GM20431 (cell line): ENCODE data around the gene SH3BP1.
"Not testable (repeated sequence)": the region's sequence is repeated elsewhere in the genome, so short reads cannot be mapped to it uniquely, and the experiment has no call there.

ENCODE experiments used
- in situ Hi-C: fragments of 300-500 bp; cut with MseI, MboI; formaldehyde crosslinking; loops from one replicate; pipeline ENCODE4 v1.15.0; 2020; ENCODE audit warnings: low sequenced_read_pairs; ENCODE audit not compliant: unreplicated experiment

The SH3BP1 gene, protein sequence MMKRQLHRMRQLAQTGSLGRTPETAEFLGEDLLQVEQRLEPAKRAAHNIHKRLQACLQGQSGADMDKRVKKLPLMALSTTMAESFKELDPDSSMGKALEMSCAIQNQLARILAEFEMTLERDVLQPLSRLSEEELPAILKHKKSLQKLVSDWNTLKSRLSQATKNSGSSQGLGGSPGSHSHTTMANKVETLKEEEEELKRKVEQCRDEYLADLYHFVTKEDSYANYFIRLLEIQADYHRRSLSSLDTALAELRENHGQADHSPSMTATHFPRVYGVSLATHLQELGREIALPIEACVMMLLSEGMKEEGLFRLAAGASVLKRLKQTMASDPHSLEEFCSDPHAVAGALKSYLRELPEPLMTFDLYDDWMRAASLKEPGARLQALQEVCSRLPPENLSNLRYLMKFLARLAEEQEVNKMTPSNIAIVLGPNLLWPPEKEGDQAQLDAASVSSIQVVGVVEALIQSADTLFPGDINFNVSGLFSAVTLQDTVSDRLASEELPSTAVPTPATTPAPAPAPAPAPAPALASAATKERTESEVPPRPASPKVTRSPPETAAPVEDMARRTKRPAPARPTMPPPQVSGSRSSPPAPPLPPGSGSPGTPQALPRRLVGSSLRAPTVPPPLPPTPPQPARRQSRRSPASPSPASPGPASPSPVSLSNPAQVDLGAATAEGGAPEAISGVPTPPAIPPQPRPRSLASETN

DNA sequence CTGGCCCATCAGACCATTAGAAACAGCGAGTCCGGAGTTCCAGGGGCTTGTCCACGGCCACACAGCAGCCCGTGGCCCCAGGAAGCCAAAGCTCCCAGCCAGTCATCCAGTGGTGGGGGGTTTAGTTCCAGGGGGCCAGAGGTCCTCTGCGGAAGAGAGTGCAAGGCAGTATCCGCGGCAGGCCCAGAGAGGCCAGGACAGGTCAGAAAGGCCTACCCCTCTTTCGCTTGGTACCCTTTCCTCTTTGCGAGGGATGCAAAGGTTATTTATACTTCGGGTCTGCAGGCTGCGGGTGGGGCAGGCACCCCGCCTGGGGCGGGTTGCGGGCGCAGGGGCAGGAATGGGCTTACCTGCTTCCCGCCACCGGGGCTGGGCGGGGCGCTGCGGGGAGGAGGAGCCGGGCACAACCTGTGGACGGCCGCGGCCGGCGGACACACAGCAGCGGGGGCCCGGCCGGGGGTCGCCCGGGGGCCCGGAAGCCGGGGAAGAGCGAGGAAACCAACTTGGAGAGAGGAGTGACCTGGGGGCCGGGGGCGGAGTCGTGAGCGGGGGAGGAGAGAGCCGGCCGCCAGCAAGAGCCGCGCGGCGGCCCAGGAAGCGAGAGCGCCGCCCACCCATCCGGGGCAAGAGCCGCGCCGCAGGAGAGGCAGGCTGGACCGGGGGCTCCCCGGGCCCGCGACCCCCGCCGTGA lies at the start of gene SH3BP1:
Gene SH3BP1 (plus strand): TSS at position 600 of the 691 bp plus-strand sequence. CDS start 119 bp downstream, outside the sequence.
- in situ Hi-C loops, result no loop called here

DNA sequence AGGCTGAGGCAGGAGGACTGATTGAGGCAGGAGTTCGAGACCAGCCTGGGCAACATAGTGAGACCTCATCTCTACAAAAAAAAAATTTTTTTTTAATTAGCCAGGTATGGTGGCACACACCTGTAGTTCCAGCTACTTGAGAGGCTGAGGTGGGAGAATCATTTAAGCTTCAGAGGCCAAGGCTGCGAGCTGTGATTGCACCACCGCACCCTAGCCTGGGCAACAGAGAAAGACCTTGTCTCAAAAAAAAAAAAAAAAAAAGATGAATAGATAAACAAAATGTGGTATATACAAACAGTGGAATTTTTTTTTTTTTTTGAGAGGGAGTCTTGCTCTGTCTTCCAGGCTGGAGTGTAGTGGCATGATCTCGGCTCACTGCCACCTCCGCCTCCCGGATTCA lies 48.4 kb upstream of the SH3BP1 start:
- in situ Hi-C loops, result not testable (repeated sequence)

DNA sequence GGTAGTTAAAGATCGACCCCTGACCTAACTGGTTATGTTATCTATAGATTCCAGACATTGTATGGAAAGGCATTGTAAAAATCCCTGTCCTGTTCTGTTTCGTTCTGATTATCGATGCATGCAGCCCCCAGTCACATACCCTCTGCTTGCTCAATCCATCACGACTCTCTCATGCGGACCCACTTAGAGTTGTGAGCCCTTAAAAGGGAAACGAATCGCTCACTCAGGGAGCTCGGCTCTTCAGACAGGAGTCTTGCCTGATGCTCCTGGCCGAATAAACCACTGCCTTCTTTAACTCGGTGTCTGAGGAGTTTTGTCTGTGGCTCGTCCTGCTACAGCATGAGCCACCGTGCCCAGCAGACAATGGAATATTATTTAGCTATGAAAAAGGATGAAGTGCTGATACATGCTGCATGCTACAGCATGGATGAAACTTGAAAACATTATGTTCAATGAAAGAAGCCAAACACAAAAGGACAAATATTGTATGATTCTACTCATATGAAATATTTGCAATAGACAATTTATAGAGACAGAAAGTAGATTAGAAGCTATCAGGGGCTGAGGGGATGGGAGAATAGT lies 47.6 kb upstream of the SH3BP1 start:
- in situ Hi-C loops, result no loop called here

DNA sequence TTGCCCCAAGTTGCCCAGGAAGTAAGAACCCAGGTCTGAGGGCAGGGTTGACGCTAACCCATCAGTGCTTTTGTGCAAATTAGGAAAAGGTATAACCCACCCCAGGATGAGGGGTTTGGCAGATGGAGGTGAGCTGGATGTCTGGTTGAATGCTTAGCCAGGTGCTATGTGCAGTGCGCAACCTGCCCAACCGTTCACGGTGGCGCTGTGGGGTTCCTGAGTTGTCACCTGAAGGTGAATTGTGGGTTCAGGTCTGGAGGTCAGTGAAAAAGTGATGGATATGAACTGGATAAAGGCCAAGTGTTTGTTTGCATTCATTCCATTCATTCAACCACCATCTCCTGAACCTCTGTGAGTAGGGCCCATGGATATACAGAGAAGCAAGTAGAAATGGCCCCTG lies 45.2 kb upstream of the SH3BP1 start:
- in situ Hi-C loops, result no loop called here

DNA sequence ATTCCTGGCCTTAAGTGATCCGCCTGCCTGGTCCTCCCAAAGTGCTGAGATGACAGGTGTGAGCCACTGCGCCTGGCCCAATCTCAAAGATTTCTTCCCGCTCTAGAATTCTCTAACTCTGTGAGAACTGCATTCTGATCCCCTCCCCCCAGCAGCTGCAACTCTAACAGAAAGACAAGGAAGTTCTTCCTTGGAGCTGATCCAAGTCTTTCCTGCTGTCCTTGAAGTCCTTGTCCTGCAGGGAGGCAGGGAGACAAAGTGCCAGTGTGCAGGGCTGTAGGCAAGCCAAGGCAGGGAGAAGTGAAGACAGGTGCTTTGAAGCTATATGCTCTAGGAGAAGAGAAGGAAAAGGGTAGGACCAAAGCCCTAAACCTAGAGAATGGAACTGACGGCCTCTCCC lies 40.3 kb upstream of the SH3BP1 start:
- in situ Hi-C loops, result no loop called here

DNA sequence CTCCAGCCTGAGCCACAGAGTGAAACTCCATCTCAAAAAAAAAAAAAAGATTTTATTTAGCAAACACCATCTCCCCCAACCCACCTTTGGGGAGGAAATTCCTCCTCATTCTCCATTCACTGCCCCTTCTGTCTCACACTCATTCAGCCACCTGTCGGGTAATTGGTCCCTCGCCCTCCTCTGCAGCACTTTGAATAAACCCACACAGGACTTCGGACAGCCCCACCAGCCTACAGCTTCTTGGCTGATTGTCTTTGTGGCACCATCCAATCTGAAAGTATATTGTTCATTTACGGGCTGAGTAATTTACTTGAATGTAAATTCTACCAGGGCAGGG lies 38.3 kb upstream of the SH3BP1 start:
- in situ Hi-C loops, result no loop called here

DNA sequence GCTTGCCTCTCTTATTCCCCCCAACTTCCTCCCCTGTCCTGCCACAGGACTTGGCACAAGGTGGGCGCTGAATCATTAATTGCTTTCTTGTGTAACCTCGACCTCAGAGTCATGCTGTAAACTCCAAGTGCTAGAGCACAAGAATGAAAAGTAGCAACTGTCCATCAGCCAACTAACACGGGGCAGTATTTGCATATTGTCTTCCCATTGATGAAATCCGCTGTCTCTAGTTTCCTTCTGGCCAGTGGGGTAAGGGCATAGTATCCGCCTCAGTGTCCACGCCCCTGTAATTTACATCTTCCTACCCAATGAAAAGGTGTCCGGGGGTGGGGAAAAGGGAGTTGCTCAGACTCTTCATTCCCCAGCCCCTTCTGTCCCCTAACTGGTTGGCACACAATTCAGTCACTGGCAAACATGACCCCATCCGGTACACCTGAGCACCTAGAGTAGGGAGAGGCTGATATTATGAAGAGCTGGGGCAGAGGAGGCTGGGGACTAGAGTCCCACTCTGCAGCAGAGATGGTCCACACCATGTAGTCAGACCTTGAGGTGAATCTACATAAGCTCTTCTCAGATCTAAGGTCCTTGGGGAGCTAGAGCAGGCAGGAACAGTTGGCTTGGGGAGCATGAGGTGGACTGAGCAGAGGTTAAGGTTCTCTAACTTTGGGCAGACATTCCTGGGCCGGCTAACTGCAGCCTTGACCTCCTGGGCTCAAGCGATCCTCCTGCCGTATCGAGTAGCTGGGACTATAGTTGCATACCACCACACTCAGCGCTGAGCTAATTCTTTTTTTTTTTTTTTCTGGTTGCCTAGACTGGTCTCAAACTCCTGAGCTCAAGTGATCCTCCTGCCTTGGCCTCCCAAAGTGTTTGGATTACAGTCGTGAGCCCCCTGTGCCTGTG lies 37.7 kb upstream of the SH3BP1 start:
- in situ Hi-C loops, result no loop called here

DNA sequence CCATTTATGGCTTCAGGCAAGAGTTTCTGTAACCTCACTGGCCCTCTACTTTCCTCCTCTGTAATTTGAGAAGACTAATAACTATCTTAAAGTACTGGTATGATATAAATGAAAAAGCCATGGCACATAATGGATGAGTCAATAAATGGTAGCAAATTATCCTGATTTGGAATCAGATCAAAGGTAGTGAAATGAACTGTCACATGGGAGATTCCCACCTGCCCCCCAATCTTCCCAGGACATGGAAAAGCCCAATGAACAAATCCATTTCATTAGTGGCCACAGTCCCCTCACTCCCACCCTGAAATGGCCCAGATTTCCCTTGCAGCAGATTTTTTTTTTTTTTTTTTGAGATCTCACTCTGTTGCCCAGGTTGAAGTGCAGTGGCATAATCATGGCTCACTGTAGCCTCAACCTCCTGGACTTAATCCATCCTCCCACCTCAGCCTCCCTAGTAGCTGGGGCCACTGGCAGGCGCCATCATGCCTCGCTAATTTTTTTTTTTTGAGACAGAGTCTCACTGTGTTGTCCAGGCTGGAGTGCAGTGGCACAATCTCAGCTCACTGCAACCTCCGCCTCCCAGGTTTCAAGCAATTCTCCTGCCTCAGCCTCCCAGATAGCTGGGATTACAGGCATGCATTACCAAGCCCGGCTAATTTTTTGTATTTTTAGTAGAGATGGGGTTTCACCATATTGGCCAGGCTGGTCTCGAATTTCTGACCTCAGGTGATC lies 36.8 kb upstream of the SH3BP1 start:
- in situ Hi-C loops, result not testable (repeated sequence)

DNA sequence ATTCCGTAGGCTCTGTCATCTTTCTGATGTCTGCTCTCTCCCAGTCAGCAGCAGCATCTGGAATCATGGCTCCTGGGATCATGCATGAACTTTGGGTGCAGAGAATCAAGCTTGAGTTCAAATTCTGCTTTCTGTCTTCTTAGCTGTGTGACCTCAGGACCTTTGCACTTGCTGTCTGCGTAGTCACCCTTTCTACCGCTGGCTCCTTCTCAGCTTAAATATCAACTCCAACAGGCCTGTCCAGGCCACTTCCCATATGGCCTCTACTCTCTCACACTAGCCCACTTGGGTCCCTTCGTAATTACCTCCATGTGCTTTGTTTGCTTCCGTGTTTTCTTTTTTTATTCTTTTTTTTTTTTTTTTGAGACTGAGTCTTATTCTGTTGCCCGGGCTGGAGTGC lies 35.4 kb upstream of the SH3BP1 start:
- in situ Hi-C loops, result no loop called here

DNA sequence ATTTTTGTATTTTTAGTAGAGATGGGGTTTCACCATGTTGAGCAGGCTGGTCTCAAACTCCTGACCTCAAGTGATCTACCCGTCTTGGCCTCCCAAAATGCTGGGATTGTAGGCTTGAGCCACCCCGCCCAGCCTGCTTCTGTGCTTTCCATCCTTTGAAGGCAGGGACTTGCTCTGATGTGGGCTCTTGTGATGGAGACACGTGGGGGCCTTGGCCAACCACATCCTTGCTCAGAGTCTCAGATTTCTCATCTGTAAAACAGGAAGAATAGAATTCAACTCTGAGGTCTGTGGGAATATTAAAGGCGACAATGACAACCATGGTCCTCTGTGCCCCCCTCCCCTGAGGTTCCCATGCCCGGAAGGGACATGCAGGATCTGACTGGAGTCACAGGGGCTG lies 34.6 kb upstream of the SH3BP1 start:
- in situ Hi-C loops, result no loop called here

DNA sequence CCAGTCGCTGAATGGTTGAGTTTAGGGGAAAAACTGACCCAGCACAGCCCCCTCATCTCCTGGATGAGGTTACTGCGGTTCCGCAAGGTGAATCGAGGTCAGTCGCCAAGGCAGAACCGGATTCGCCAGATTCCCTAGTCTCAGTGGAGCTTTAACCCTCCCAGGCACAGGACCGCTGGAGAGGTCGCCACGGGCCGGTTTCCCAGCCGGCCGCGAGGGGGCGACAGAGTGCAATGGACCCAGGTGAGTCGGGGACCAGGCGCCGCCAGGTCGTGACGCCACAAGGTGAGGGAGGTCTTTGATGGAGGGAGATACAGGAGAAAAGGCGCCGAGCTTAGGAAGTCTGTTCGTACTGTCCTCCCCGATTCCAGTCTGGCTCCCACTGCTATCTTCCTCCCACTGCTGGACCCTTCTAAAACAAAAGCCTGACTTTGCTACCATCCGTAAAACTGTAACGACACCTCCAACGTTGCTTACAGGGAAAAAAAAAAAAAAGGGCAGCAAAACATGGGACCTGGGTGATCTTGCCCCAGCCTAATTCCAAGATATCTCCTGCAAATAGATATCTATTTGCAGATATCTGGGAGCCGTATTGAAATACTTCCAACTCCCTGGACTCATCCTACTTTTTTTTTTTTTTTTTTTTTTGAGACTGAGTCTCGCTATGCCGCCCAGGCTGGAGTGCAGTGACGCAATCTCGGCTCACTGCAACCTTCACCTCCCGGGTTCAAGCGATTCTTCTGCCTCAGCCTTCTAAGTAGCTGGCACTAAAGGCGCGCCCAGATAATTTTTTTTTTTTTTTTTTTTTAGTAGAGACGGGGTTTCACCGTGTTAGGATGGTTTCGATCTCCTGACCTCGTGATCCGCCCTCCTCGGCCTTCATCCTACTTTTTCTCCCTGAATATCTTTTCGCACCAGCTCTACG lies 32.2 kb upstream of the SH3BP1 start:
- in situ Hi-C loops, result no loop called here

DNA sequence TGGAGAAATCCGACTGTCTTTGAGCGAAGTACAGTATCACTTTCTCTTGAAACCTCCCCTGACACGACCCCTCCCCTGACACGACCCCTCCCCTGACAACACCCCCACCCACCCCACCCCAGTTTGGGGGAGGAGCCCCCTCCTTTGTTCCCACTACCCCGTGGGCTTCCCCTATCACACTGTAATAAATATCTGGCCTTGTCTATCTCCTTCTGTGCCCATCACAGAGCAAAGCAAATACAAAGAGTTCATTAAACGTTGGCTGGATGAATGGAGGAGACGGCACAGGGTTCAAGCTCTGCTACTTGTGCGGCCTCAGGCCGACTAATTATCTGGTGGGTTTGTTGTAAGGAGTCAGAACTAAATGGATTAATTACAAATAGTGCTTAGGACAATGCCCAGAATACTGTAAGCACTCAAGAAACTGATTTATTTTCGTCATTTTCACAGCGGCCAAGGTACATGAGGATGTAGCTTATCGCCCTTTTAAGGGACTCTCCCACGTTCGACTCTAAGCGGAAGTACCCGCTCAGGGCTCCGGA lies 31.5 kb upstream of the SH3BP1 start:
- in situ Hi-C loops, result no loop called here

DNA sequence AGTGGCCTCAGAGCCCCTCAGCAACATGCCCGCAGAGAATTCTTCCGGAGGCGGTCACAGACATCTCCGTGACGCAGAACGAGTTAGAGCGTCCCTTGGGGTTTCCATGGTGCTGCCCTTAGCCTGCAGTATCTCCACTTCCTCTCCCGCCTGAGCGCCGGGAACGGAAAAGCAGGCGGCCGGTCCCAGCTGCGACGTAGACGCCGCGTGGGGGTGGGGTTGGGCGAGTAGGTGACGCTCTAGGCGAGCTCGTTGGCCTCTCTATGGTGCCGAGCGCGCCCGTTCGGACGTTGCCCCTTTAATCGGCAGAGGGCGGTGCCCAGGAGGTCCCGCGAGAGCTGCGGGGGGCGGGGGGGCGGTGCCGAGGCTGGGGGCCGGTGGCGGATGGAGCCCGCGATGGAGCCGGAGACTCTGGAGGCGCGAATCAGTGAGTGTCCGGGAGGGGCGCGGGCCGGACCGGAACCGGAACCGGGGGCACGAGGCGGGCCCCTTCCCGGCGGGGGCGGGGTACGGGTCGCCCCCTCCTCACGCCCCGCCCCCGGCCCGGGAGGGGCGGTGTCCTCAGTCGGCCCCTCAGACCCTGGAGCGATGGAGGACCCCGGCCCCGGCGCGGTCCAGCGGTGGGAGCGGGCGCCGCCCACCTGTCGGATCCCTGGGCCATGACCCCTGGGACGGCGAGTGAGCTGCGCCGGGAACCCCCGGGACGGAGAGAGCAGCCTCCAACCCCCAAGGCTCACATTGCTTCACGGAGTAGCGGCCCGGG lies 30.8 kb upstream of the SH3BP1 start, which contains the start of gene GGA1:
Gene GGA1 (plus strand): TSS at position 358 of the 763 bp plus-strand sequence. CDS start 27 bp downstream, at position 385.
- in situ Hi-C loops, result no loop called here

DNA sequence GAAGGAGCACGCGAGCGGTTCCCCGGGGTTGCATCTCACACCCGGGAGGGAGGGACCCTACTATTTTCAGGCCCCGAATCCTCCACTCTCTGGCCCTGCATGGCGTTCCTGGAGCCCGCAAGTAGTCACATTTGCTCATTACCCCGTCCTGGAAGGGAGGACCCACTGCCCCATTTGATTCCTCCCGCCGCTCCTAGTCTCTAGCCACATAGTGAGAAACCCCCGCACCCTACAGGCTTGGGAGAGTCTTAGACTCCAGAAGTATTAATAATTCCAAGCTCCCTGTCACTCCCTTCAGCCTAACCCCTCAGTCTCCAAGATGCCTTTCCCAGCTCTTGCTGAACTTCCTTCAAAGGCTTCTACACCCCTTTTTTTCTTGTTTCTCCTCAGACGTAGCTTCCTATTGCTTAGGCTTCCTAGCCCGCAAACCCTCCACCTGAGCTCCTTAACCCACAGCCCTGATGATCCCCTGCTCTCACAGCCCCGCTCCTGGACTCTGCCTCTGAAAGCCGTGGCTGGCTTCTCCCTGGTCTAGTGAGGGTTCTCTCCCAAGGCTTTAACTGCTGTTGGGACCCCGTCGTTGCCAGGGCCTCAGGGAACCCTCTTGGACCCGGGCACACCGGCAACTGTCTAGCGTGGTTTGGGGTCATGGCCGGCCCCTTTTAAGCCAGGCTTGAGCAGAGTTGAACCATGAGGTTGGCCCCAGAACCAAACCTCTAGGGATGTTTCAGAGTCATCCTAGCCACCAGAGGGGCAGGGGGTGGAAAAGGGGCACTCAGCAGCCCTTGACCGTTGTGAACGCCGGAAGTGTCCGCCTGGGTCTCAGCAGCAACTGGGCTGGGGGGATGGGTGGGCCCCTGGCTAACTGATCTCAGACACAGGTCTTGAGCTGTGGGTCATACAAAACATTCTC lies 30.0 kb upstream of the SH3BP1 start:
- in situ Hi-C loops, result no loop called here

DNA sequence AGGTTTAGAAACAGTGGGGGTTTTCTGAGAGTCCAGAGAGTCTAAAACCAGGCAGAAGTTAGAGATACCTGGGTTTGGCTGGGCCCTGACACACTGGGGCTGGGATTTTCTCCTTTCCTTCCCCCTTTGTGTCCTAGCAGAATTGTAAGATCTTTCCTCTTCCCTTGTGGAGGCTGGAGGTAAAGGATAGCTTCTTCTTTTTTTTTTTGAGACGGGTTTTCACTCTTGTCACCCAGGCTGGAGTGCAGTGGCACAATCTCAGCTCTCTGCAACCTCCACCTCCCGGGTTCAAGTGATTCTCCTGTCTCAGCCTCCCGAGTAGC lies 29.4 kb upstream of the SH3BP1 start:
- in situ Hi-C loops, result not testable (repeated sequence)

DNA sequence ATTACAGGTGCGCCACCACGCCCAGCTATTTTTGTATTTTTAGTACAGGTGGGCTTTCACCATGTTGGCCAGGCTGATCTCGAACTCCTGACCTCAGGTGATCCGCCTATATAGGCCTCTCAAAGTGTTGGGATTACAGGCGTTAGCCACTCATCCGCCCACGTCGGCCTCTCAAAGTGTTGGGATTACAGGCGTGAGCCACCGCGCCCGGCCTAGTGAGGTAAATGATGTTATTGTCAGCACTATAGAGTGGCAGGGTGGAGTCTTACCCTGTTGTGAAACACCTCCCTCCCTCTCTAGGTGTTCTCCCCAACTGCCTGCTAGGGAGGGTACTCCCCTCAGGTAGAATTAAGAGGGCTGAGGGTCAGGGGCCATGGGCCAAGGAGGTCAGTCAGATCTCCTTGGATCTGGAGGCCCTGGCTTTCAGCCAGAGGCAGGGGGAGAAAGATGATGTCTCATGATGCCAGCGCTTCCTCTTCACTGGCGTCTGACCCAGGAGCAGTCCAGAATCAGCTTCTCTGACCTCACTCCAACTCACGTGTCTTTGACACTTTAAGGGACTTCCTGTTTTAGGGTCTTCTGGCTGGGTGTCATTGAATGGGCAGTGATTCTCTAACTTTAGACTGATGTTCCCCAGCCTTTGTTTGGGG lies 28.9 kb upstream of the SH3BP1 start:
- in situ Hi-C loops, result no loop called here
